Liver (tissue), 9 donors: ENCODE results near the gene WAC. TPM values are rescaled to one million over a fixed set of nuclear protein-coding genes. Genes with fewer than 3 reads are reported as not detected.

Experiments
- DNase-seq: peaks from one replicate; pipeline ENCODE4 v3.0.0-alpha.2; 2017; ENCODE audit warnings: low spot score
- H3K27ac ChIP-seq, 2 donors: one replicate each; pipeline ENCODE4 v1.7.0; 2013; ENCODE audit warnings: inconsistent platforms in 2 of 2, low read length in 2 of 2, control low read depth in 1 of 2, low read depth in 1 of 2, mild to moderate bottlenecking in 1 of 2
- H3K27me3 ChIP-seq, 4 donors: one replicate each; pipeline versions ENCODE4 v1.6.1 to v1.7.0; 2013; ENCODE audit warnings: low read length in 3 of 4, inconsistent platforms in 1 of 4, mild to moderate bottlenecking in 1 of 4, moderate library complexity in 1 of 4; ENCODE audit not compliant: control insufficient read depth in 4 of 4, insufficient read depth in 4 of 4
- H3K36me3 ChIP-seq, 4 donors: one replicate each; pipeline versions ENCODE4 v1.6.1 to v1.7.0; 2013; ENCODE audit warnings: low read length in 3 of 4, mild to moderate bottlenecking in 3 of 4, low read depth in 1 of 4, moderate library complexity in 1 of 4; ENCODE audit not compliant: control insufficient read depth in 4 of 4, insufficient read depth in 3 of 4
- H3K4me1 ChIP-seq, 4 donors: one replicate each; pipeline versions ENCODE4 v1.6.1 to v1.7.0; 2013; ENCODE audit warnings: low read length in 3 of 4, mild to moderate bottlenecking in 3 of 4, moderate library complexity in 1 of 4; ENCODE audit not compliant: control insufficient read depth in 4 of 4, insufficient read depth in 4 of 4
- H3K4me3 ChIP-seq, 3 donors: one replicate each; pipeline versions ENCODE4 v1.6.1 to v1.7.0; 2013; ENCODE audit warnings: low read length in 3 of 3, control low read depth in 1 of 3, low read depth in 1 of 3, mild to moderate bottlenecking in 1 of 3
- H3K9ac ChIP-seq, 2 donors: one replicate each; pipeline ENCODE4 v1.7.0; 2013; ENCODE audit warnings: low read length in 2 of 2, mild to moderate bottlenecking in 2 of 2, moderate library complexity in 2 of 2, control low read depth in 1 of 2, low read depth in 1 of 2
- H3K9me3 ChIP-seq, 4 donors: one replicate each; pipeline versions ENCODE4 v1.6.1 to v1.7.0; 2013; ENCODE audit warnings: low read length in 3 of 4; ENCODE audit not compliant: control insufficient read depth in 4 of 4
- ATF3 ChIP-seq: IDR thresholded peaks from 2 replicates; pipeline ENCODE4 v1.6.1; 2016; ENCODE audit warnings: antibody characterized with exemption
- CTCF ChIP-seq: fragments of 150-350 bp; IDR thresholded peaks from 2 replicates; pipeline ENCODE4 v1.5.1; 2017; ENCODE audit warnings: improper control_type of control experiment, low read depth, low read length; ENCODE audit not compliant: missing input control
- EGR1 ChIP-seq, 2 donors: IDR thresholded peaks; 2 replicates each; pipeline ENCODE4 v1.6.1; 2016 to 2018; ENCODE audit warnings: antibody characterized with exemption in 2 of 2, low read depth in 2 of 2
- FOXA1 ChIP-seq: IDR thresholded peaks from 2 replicates; pipeline ENCODE4 v1.6.1; 2016; ENCODE audit warnings: antibody characterized with exemption
- FOXA2 ChIP-seq: IDR thresholded peaks from 2 replicates; pipeline ENCODE4 v1.6.1; 2016; ENCODE audit warnings: antibody characterized with exemption
- GABPA ChIP-seq, 2 donors: IDR thresholded peaks in 1 of 2; conservative IDR thresholded peaks in 1 of 2; 2 replicates each; pipeline ENCODE4 v1.6.1; 2016; ENCODE audit warnings: antibody characterized with exemption in 2 of 2, mild to moderate bottlenecking in 1 of 2, moderate library complexity in 1 of 2
- HNF4A ChIP-seq, 2 donors: conservative IDR thresholded peaks; 2 replicates each; pipeline ENCODE4 v1.6.1; 2016; ENCODE audit warnings: antibody characterized with exemption in 2 of 2, mild to moderate bottlenecking in 2 of 2
- HNF4G ChIP-seq: IDR thresholded peaks from 2 replicates; pipeline ENCODE4 v1.6.1; 2016; ENCODE audit warnings: antibody characterized with exemption
- JUND ChIP-seq, 2 donors: IDR thresholded peaks; 2 replicates each; pipeline ENCODE4 v1.6.1; 2016; ENCODE audit warnings: antibody characterized with exemption in 2 of 2
- MAX ChIP-seq: IDR thresholded peaks from 2 replicates; pipeline ENCODE4 v1.6.1; 2016; ENCODE audit warnings: antibody characterized with exemption
- NR2F2 ChIP-seq: IDR thresholded peaks from 2 replicates; pipeline ENCODE4 v1.6.1; 2016; ENCODE audit warnings: antibody characterized with exemption
- RAD21 ChIP-seq, 2 donors: IDR thresholded peaks; 2 replicates each; pipeline ENCODE4 v1.6.1; 2016; ENCODE audit warnings: antibody characterized with exemption in 2 of 2, mild to moderate bottlenecking in 2 of 2
- REST ChIP-seq: IDR thresholded peaks from 2 replicates; pipeline ENCODE4 v1.6.1; 2016; ENCODE audit warnings: antibody characterized with exemption, mild to moderate bottlenecking
- RXRA ChIP-seq, 2 donors: IDR thresholded peaks; 2 replicates each; pipeline ENCODE4 v1.6.1; 2017 to 2018; ENCODE audit warnings: antibody characterized with exemption in 2 of 2, mild to moderate bottlenecking in 1 of 2
- SP1 ChIP-seq: IDR thresholded peaks from 2 replicates; pipeline ENCODE4 v1.6.1; 2018; ENCODE audit warnings: antibody characterized with exemption, mild to moderate bottlenecking
- TAF1 ChIP-seq: conservative IDR thresholded peaks from 2 replicates; pipeline ENCODE4 v1.6.1; 2016; ENCODE audit warnings: antibody characterized with exemption, mild to moderate bottlenecking
- YY1 ChIP-seq: IDR thresholded peaks from 2 replicates; pipeline ENCODE4 v1.6.1; 2016; ENCODE audit warnings: antibody characterized with exemption, mild to moderate bottlenecking
- ZBTB33 ChIP-seq: IDR thresholded peaks from 2 replicates; pipeline ENCODE4 v1.6.1; 2016; ENCODE audit warnings: antibody characterized with exemption
- WGBS: extraction: QIAGEN DNeasy Blood & Tissue Kit; methylation state at CpG from one replicate; pipeline ENCODE4 v1.1.7; 2013; 5-methylcytosine and 5-hydroxymethylcytosine counted together
- polyA plus RNA-seq, 2 donors: library from polyadenylated mRNA; stranded (reverse) in 1 of 2; unstranded in 1 of 2; fragments of 200-250 nt in 1 of 2; fragments of >200 nt in 1 of 2; fragmentation: Nextera tagmentation in 1 of 2; extraction: Ambion mirVana in 1 of 2; gene quantifications; one replicate each; pipeline versions ENCODE4 v1.2.1 to v1.2.3, GENCODE V29; 2013 to 2015
- total RNA-seq, 2 donors: library from RNA; depleted of rRNA; stranded (reverse); fragments of >200 nt; gene quantifications; one replicate each; pipeline ENCODE4 v1.2.3, GENCODE V29; 2014
- donor health status: healthy.
- donor health status: healthy.
- donor health status: healthy.
- donor health status: healthy.
- donor health status: healthy.

The WAC gene
- total and polyA plus RNA-seq, 4 donors, result 20.2 to 48.7 (median 32.0) TPM

GRCh38 chr10:28663576-28664368 is 130.9 kb downstream of the WAC start:
- no peaks in the 10 kb centered on the region for H3K27me3 ChIP-seq
- no peak overlapping the region for H3K27ac ChIP-seq
- H3K4me1 ChIP-seq, result peaks cover 2 to 8% (median 6%) of the 10 kb centered on the region in 4 donors
- no peaks in the 10 kb centered on the region for H3K9me3 ChIP-seq
- no peaks in the 10 kb centered on the region for H3K36me3 ChIP-seq
- DNase-seq, result peak; percentile 67
- TF ChIP-seq CTCF, result peak; percentile 98
- TF ChIP-seq HNF4G, result no peak
- no peak for TF ChIP-seq GABPA (IDR thresholded peaks at IDR 0.05 in 1 of 2, conservative IDR thresholded peaks at IDR 0.05 in 1 of 2)
- peak; percentile 21 for TF ChIP-seq YY1
- TF ChIP-seq SP1, result no peak
- peak in 1 of 2 donors; percentile 16 for TF ChIP-seq RXRA (IDR thresholded peaks at IDR 0.05)
- TF ChIP-seq HNF4A (conservative IDR thresholded peaks at IDR 0.05), result no peak
- TF ChIP-seq RAD21 (IDR thresholded peaks at IDR 0.05), result peak; percentile 100
- no peak overlapping the region for H3K9ac ChIP-seq
- H3K4me3 ChIP-seq, result no peak overlapping the region
- 7% methylated on average over 9 of the region's 9 CpGs for WGBS

- H3K4me1 ChIP-seq, result peaks cover 5 to 14% (median 9%) of the 10 kb centered on the region in 4 donors
- no peak overlapping the region for H3K9ac ChIP-seq
- WGBS, result 59% methylated on average over 6 of the region's 6 CpGs
- no peak for TF ChIP-seq TAF1
- no peak for TF ChIP-seq ZBTB33
- TF ChIP-seq RXRA (IDR thresholded peaks at IDR 0.05), result no peak
- no peak for TF ChIP-seq EGR1 (IDR thresholded peaks at IDR 0.05; ENCODE audit: low read depth in 2 of 2)
- no peak for TF ChIP-seq HNF4A (conservative IDR thresholded peaks at IDR 0.05)
- no peak for TF ChIP-seq YY1
- TF ChIP-seq NR2F2, result no peak
- no peak for TF ChIP-seq FOXA2
- no peak for TF ChIP-seq FOXA1
- TF ChIP-seq MAX, result no peak
- no peak for TF ChIP-seq SP1
- no peak for TF ChIP-seq RAD21 (IDR thresholded peaks at IDR 0.05)
- TF ChIP-seq ATF3, result no peak
- no peak for TF ChIP-seq GABPA (IDR thresholded peaks at IDR 0.05 in 1 of 2, conservative IDR thresholded peaks at IDR 0.05 in 1 of 2)
- no peak for TF ChIP-seq HNF4G
- no peak for TF ChIP-seq REST
- no peak for TF ChIP-seq CTCF
- TF ChIP-seq JUND (IDR thresholded peaks at IDR 0.05), result no peak
- no peak overlapping the region for H3K27ac ChIP-seq
- H3K27me3 ChIP-seq, result peaks cover 0 to 5% (median 0%) of the 10 kb centered on the region in 4 donors
- no peak for DNase-seq
- no peak overlapping the region for H3K4me3 ChIP-seq
- H3K9me3 ChIP-seq, result no peaks in the 10 kb centered on the region
- no peaks in the 10 kb centered on the region for H3K36me3 ChIP-seq
Observed at GRCh38 chr10:28664369-28664740, 131.4 kb downstream of the WAC start.
